Sigmoid colon (tissue), 7 donors: ENCODE results near the gene UPF3A. TPM values are rescaled to one million over a fixed set of nuclear protein-coding genes. Genes with fewer than 3 reads are reported as not detected.

ENCODE experiments used
- DNase-seq: peaks from one replicate; pipeline ENCODE4 v3.0.0-alpha.2; 2019
- H3K27ac ChIP-seq, 4 donors: fragments of 200-600 bp; sonication (generic); one replicate each; pipeline ENCODE4 v1.5.1; 2016 to 2019; ENCODE audit warnings: mild to moderate bottlenecking in 1 of 4
- H3K27me3 ChIP-seq, 3 donors: fragments of 200-600 bp; sonication (generic); one replicate each; pipeline ENCODE4 v1.5.1; 2019; ENCODE audit warnings: mild to moderate bottlenecking in 1 of 3
- H3K36me3 ChIP-seq, 4 donors: fragments of 200-600 bp; sonication (generic); one replicate each; pipeline ENCODE4 v1.5.1; 2016 to 2019
- H3K4me1 ChIP-seq, 4 donors: fragments of 200-600 bp; sonication (generic); one replicate each; pipeline ENCODE4 v1.5.1; 2017 to 2019
- H3K4me3 ChIP-seq, 4 donors: fragments of 200-600 bp; sonication (generic); one replicate each; pipeline ENCODE4 v1.5.1; 2017 to 2019; ENCODE audit warnings: mild to moderate bottlenecking in 2 of 4, moderate library complexity in 1 of 4
- H3K9me3 ChIP-seq, 4 donors: fragments of 200-600 bp in 3 of 4; sonication (generic) in 3 of 4; one replicate each; pipeline versions ENCODE4 v1.5.1 to v1.6.1; 2013 to 2019
- CTCF ChIP-seq, 4 experiments: fragments of 450-650 bp in 3 of 4; fragments of 200-600 bp in 1 of 4; IDR thresholded peaks; one replicate each; pipeline ENCODE4 v1.5.1; 2016 to 2019; ENCODE audit warnings: antibody characterized with exemption in 4 of 4, mild to moderate bottlenecking in 3 of 4, moderate library complexity in 2 of 4
- EP300 ChIP-seq, 4 donors: sonication (generic); formaldehyde crosslinking; IDR thresholded peaks; one replicate each; pipeline ENCODE4 v1.6.1; 2017; ENCODE audit warnings: antibody characterized with exemption in 4 of 4
- POLR2A ChIP-seq, 2 donors: fragments of 450-650 bp; IDR thresholded peaks; one replicate each; pipeline ENCODE4 v1.6.1; 2016; ENCODE audit warnings: antibody characterized with exemption in 2 of 2, mild to moderate bottlenecking in 2 of 2, moderate library complexity in 2 of 2
- POLR2AphosphoS5 ChIP-seq, 4 donors: sonication (generic); formaldehyde crosslinking; IDR thresholded peaks; one replicate each; pipeline ENCODE4 v1.6.1; 2017; ENCODE audit warnings: antibody characterized with exemption in 4 of 4
- WGBS, 2 donors: extraction: QIAGEN DNeasy Blood & Tissue Kit; methylation state at CpG; one replicate each; pipeline ENCODE4 v1.1.7; 2013; 5-methylcytosine and 5-hydroxymethylcytosine counted together
- intact Hi-C: fragments of 100-400 bp; cut with DNase I; formaldehyde crosslinking; loops from one replicate; pipeline ENCODE4 v1.15.1; 2023
- polyA plus RNA-seq, 3 donors: library from polyadenylated mRNA; stranded (reverse); fragments of 200-250 nt; gene quantifications; one replicate each; pipeline ENCODE4 v1.2.3, GENCODE V29; 2013
- total RNA-seq, 4 donors: library from RNA; depleted of rRNA; stranded (reverse); fragments of >200 nt; gene quantifications; one replicate each; pipeline ENCODE4 v1.1.0, GENCODE V29; 2016
- donor health status: healthy with polysubstance abuse.
- donor health status: Bipolar disorder and iron deficiency.
- donor health status: healthy.

UPF3A gene
- total and polyA plus RNA-seq, 7 donors, result 25.7 to 65.9 (median 41.0) TPM

- no peak overlapping the region for H3K27ac ChIP-seq
- no peak for TF ChIP-seq CTCF (IDR thresholded peaks at IDR 0.05)
- no peak for TF ChIP-seq POLR2AphosphoS5 (IDR thresholded peaks at IDR 0.05)
- no peak for TF ChIP-seq POLR2A (IDR thresholded peaks at IDR 0.05)
- no peak for TF ChIP-seq EP300 (IDR thresholded peaks at IDR 0.05)
- no peaks in the 10 kb centered on the region for H3K9me3 ChIP-seq
- H3K36me3 ChIP-seq, result peaks cover 5 to 53% (median 28%) of the 10 kb centered on the region in 4 donors
- WGBS, 2 donors, result 94 to 96% methylated on average over 3 of the region's 3 CpGs
- H3K27me3 ChIP-seq, result no peaks in the 10 kb centered on the region
- H3K4me3 ChIP-seq, result no peak overlapping the region
- DNase-seq, result no peak
- intact Hi-C loops, result no loop called here
- peaks cover 0 to 41% (median 31%) of the 10 kb centered on the region in 4 donors for H3K4me1 ChIP-seq
These were observed 39.9 kb downstream of the UPF3A start for GRCh38 chr13:114321256-114321655.

GRCh38 chr13:114323349-114323748 lies 41.9 kb downstream of the UPF3A start:
- TF ChIP-seq POLR2A (IDR thresholded peaks at IDR 0.05), result no peak
- TF ChIP-seq CTCF (IDR thresholded peaks at IDR 0.05), result no peak
- TF ChIP-seq EP300 (IDR thresholded peaks at IDR 0.05), result no peak
- TF ChIP-seq POLR2AphosphoS5 (IDR thresholded peaks at IDR 0.05), result no peak
- Histone ChIP-seq H3K4me1 (peaks cover 0 to 30% (median 19%) of the 10 kb centered on the region in 4 donors), H3K9me3 (no peaks in the 10 kb centered on the region), H3K27ac (no peak overlapping the region), H3K4me3 (no peak overlapping the region), H3K27me3 (no peaks in the 10 kb centered on the region), H3K36me3 (peaks cover 5 to 61% (median 28%) of the 10 kb centered on the region in 4 donors)
- intact Hi-C loops, result no loop called here
- WGBS, 2 donors, result 93 to 96% methylated on average over 2 of the region's 2 CpGs
- no peak for DNase-seq

GRCh38 chr13:114324334-114324733 lies 42.9 kb downstream of the UPF3A start:
- Histone ChIP-seq H3K27ac (no peak overlapping the region), H3K4me3 (no peak overlapping the region), H3K9me3 (no peaks in the 10 kb centered on the region), H3K36me3 (peaks cover 5 to 64% (median 28%) of the 10 kb centered on the region in 4 donors), H3K4me1 (peaks cover 0 to 20% (median 10%) of the 10 kb centered on the region in 4 donors), H3K27me3 (no peaks in the 10 kb centered on the region)
- 96 to 97% methylated on average over 4 of the region's 4 CpGs for WGBS, 2 donors
- DNase-seq, result no peak
- TF ChIP-seq CTCF (IDR thresholded peaks at IDR 0.05) (no peak), POLR2AphosphoS5 (IDR thresholded peaks at IDR 0.05) (no peak), EP300 (IDR thresholded peaks at IDR 0.05) (no peak), POLR2A (IDR thresholded peaks at IDR 0.05) (no peak)
- intact Hi-C loops, result no loop called here

GRCh38 chr13:114325729-114326128 lies 44.3 kb downstream of the UPF3A start:
- DNase-seq, result no peak
- Histone ChIP-seq H3K9me3 (no peaks in the 10 kb centered on the region), H3K4me1 (peaks cover 0 to 9% (median 0%) of the 10 kb centered on the region in 4 donors), H3K27ac (no peak overlapping the region), H3K4me3 (no peak overlapping the region), H3K27me3 (no peaks in the 10 kb centered on the region), H3K36me3 (peaks cover 5 to 64% (median 28%) of the 10 kb centered on the region in 4 donors)
- 92 to 95% methylated on average over 3 of the region's 3 CpGs for WGBS, 2 donors
- intact Hi-C loops, result no loop called here
- TF ChIP-seq POLR2AphosphoS5 (IDR thresholded peaks at IDR 0.05) (no peak), EP300 (IDR thresholded peaks at IDR 0.05) (no peak), POLR2A (IDR thresholded peaks at IDR 0.05) (no peak), CTCF (IDR thresholded peaks at IDR 0.05) (no peak)

GRCh38 chr13:114328034-114328433 lies 46.6 kb downstream of the UPF3A start:
- peaks cover under 1 to 44% (median 20%) of the 10 kb centered on the region in 4 donors for H3K36me3 ChIP-seq
- H3K4me1 ChIP-seq, result peaks cover 0 to 9% (median 0%) of the 10 kb centered on the region in 4 donors
- intact Hi-C loops, result no loop called here
- 34 to 80% methylated on average over 6 of the region's 6 CpGs for WGBS, 2 donors
- no peaks in the 10 kb centered on the region for H3K9me3 ChIP-seq
- no peak for TF ChIP-seq POLR2AphosphoS5 (IDR thresholded peaks at IDR 0.05)
- TF ChIP-seq POLR2A (IDR thresholded peaks at IDR 0.05), result no peak
- TF ChIP-seq CTCF (IDR thresholded peaks at IDR 0.05), result no peak
- no peak for TF ChIP-seq EP300 (IDR thresholded peaks at IDR 0.05)
- H3K27me3 ChIP-seq, result no peaks in the 10 kb centered on the region
- H3K4me3 ChIP-seq, result no peak overlapping the region
- DNase-seq, result no peak
- H3K27ac ChIP-seq, result no peak overlapping the region
